Measurements from ENCODE around the gene MRPL51. TPM values are rescaled to one million over a fixed set of nuclear protein-coding genes. Genes with fewer than 3 reads are reported as not detected.
A peak's percentile ranks its signal among the peaks of the same experiment; 100 is the strongest.

MRPL51 gene
- total and polyA plus RNA-seq, 9 of the 15 experiments (the other 6 are each of a cell fraction or from before 2014, with no cell fraction given): 127 to 727 (median 208) TPM

DNA sequence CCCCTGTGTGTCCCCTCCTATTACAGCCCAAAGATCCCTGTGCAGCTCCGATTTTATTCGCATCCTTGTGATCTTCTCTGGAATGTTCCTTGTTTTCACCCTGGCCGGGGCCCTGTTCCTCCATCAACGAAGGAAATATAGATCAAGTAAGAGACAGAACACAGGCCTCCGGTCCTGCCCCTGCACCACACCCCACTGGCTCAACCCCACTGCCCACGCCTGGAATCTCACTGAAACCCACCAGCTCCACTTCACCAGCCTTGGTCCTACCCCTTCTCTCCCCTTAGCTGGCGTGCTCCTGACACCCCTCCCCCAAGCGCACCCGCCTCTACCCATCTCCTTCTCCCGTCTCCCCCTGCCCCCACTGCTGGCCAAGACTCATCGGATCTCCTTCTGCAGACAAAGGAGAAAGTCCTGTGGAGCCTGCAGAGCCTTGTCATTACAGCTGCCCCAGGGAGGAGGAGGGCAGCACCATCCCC lies 42.2 kb downstream of the MRPL51 start:
- H3K9me3 ChIP-seq (replicated peaks; ENCODE audit: control insufficient read depth, insufficient read depth, low read depth, low read length): no peaks in the 10 kb centered on the region
- DNase-seq (ENCODE audit: extremely low read depth in 1 of 4, low spot score in 3 of 4): no peak

More for the DNA sequence above, 42.2 kb downstream of the MRPL51 start:
- peak overlapping the region in 1 of 2 experiments; percentile 91; a peak in 2 of 4 replicates for H3K9ac ChIP-seq (ENCODE audit: insufficient read depth in 1 of 2, low read depth in 2 of 2, low read length in 2 of 2)
- in situ Hi-C loops (cut with MboI): loop anchor here (25.0 kb wide), 1 partner anchor 389 kb away; no protein-coding TSS in a partner anchor
- TF ChIP-seq POLR2G (IDR thresholded peaks at IDR 0.05; ENCODE audit: low read depth, low read length) (no peak), CHD2 (IDR thresholded peaks at IDR 0.05; ENCODE audit: low read depth, low read length) (no peak), ZBTB11 (CRISPR knock-in tag; IDR thresholded peaks at IDR 0.05) (no peak), NEUROD1 (IDR thresholded peaks at IDR 0.05; ENCODE audit: borderline replicate concordance, low read depth, low read length, partially characterized antibody) (no peak)
- H3K4me3 ChIP-seq: no peak overlapping the region
- intact Hi-C loops (cut with micrococcal nuclease): no loop called here
- FAIRE-seq (no peak), ATAC-seq (no peak)
- BruUV-seq (replicated peaks): no TSS peak
- H3K4me1 ChIP-seq (replicated peaks in 1 of 2; ENCODE audit: control insufficient read depth in 2 of 2, insufficient read depth in 2 of 2, low read length in 2 of 2): peaks cover 12 to 24% of the 10 kb centered on the region in 2 experiments; a peak in 4 of 5 replicates
- 85% methylated on average over 5 of the region's 11 CpGs for WGBS (ENCODE audit: insufficient coverage, low coverage, missing lambda C conversion rate)
- H3K9me1 ChIP-seq (ENCODE audit: control insufficient read depth, insufficient read depth, low read length): no peaks in the 10 kb centered on the region
- no peaks in the 10 kb centered on the region for H3K79me2 ChIP-seq (ENCODE audit: control insufficient read depth, insufficient read depth, low read length)
- H3K4me2 ChIP-seq (ENCODE audit: insufficient read depth, low read length): no peak overlapping the region
- no peaks in the 10 kb centered on the region for H3K36me3 ChIP-seq (ENCODE audit: control insufficient read depth, insufficient read depth, low read length)
- no peak overlapping the region for H3K27ac ChIP-seq (ENCODE audit: extremely low read depth, low read depth, low read length)
- ChIA-PET POLR2A (interaction anchor here (1.2 kb wide), 2 partner anchors 8 to 12 kb away, joined by 3 to 4 read pairs; no protein-coding TSS in a partner anchor), CTCF (ENCODE audit: low intra/inter-chr PET ratio) (no interaction called here)
- H4K20me1 ChIP-seq (replicated peaks; ENCODE audit: control insufficient read depth, insufficient read depth, low read length): no peaks in the 10 kb centered on the region
- peak overlapping the region; percentile 99 for H2AFZ ChIP-seq (ENCODE audit: low read depth, low read length)
- no peaks in the 10 kb centered on the region for H3K27me3 ChIP-seq (ENCODE audit: control insufficient read depth in 2 of 2, insufficient read depth in 2 of 2, low read length in 2 of 2)
